SH-SY5Y (cell line): ENCODE measurements around the gene EPS8L3.

Experiments used
- GATA2 ChIP-seq: IDR thresholded peaks from 2 replicates; pipeline ENCODE4 v1.6.1; 2011; ENCODE audit warnings: mild to moderate bottlenecking, low read depth, low read length
- GATA3 ChIP-seq: IDR thresholded peaks from 2 replicates; pipeline ENCODE4 v1.6.1; 2011; ENCODE audit warnings: low read depth, mild to moderate bottlenecking, low read length, moderate library complexity

GRCh38 chr1:109721971-109722370 lies 41.8 kb downstream of the EPS8L3 start:
- TF ChIP-seq GATA2 (no peak), GATA3 (no peak)
